HG03045 (cell line): Measurements from ENCODE around the gene SLC2A1.
"Not testable (repeated sequence)": the region's sequence is repeated elsewhere in the genome, so short reads cannot be mapped to it uniquely, and the experiment has no call there.

ENCODE experiments used
- ATAC-seq: cut with Tn5 transposase; IDR thresholded peaks from one replicate; pipeline ENCODE4 v1.9.1; 2021; ENCODE audit warnings: mild to moderate bottlenecking, moderate library complexity; ENCODE audit not compliant: unreplicated experiment

The SLC2A1 gene

DNA sequence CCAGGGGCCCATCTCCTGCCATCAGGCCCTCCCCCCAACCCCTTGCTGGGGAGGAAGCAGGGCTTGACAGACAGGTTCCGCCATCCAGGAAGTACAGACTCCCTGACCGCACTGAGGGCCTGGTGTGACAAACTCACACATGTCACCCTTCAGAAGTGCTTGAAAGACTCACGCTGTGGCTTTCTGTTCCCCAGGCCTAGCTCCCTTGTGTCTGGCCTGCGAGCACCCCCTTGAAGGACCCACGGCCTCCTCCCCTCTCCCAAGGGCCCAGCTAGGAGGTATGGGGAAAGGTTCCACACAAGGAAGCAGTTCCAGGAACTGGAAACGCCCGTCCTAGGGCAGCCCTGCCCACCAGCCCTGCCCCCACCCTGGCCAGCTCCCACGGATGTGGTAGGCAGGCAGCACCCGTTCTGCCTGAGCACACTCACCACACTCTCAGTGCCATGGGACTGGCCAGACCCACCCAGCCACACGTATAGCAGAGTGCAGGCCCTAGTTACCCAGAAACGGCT is 26.7 kb downstream of the SLC2A1 start:
- peak; percentile 55 for ATAC-seq

DNA sequence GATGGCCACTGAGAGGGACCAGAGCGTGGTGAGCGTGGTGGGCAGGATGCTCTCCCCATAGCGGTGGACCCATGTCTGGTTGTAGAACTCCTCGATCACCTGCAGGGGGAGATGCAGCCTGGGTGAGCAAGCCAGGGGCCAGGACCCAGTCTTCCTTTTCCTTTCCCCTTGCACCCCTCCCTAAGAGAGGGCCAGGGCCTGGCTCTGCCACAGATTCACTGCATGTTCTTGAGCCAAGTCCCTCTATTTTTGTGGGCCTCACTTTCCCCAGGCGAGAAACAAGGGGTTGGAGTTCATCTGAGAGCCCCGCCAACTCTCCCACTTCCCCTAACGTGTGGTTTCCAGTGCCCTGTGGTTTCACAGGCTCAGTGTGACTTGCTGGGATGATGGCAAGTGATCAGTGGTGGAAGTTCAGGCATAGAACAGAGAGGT is 27.5 kb downstream of the SLC2A1 start:
- ATAC-seq = no peak

DNA sequence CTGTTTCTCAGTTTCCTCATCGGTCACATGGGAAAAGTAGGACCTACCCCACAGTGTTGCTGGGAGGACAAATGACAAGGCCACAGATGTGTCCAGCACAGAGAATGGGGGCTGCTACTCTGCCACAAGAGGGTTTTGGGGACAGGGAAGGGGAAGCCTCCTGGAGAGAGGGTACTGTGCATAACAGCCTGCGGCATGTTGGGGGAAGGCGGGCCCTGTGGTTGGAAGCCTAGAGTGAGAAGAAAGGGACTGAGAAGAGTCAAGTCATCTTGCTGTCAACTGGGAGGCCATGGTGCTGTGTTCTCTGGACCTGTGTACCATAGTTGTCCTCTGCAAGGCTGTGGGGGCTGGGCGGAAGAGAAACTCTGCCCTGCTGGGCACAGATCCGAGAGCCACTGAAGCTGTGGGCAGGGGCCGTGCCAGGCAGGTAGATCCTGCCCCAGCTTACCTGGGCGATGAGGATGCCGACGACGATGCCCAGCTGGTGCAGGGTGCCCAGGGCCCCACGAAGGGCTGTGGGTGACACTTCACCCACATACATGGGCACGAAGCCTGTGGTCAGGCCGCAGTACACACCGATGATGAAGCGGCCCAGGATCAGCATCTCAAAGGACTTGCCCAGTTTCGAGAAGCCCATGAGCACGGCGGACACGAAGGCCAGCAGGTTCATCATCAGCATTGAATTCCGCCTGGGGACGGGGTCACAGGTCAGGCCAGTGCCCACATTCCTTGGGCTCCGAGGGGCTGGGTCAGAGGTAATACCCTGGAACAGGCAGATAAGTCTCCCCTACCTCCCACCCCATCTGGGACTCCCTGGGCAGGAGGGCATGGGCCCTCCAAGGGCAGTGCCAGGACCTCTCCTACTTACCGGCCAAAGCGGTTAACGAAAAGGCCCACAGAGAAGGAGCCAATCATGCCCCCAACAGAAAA is 28.2 kb downstream of the SLC2A1 start:
- ATAC-seq = no peak

DNA sequence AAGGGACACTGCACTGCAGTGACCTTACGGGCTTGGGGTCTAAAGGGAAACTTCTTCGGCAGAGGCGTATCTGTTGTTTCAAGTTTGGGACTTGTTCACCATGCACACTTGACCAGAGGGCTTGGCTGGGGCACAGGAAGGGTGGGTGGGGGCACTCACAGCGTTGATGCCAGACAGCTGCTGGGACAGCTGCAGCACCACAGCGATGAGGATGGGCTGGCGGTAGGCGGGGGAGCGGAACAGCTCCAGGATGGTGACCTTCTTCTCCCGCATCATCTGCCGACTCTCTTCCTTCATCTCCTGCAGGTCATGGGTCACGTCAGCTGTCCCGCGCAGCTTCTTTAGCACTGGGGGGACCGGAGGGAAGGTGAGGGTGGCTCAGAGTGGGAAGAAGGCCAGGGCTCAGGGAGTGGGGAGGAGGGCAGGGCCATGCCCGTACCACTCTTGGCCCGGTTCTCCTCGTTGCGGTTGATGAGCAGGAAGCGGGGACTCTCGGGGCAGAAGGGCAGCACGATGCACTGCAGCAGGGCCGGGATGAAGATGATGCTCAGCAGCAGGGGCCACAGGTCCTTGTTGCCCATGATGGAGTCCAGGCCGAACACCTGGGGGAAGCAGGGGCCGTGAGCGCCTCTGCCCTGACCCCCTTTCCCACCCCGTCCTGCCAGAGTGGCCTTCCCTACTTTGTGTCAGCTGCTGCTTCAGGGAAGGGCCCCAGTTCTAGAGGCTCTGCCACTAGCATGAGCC is 29.1 kb downstream of the SLC2A1 start:
- no peak for ATAC-seq

DNA sequence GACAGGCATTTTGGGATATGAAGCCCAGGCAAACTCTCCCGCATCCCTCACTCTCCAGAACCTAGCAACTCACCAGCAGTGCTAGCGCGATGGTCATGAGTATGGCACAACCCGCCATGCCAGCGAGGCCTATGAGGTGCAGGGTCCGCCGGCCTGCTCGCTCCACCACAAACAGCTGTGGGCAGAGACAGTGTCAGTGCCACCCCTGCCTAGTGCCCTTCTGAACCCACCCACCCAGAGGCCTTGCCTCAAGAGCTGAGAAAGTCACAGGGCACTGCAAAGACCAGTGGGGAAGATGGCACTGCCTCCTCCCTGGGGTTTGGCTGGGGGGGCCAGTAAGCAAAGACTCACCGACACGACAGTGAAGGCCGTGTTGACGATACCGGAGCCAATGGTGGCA is 29.8 kb downstream of the SLC2A1 start:
- no peak for ATAC-seq

DNA sequence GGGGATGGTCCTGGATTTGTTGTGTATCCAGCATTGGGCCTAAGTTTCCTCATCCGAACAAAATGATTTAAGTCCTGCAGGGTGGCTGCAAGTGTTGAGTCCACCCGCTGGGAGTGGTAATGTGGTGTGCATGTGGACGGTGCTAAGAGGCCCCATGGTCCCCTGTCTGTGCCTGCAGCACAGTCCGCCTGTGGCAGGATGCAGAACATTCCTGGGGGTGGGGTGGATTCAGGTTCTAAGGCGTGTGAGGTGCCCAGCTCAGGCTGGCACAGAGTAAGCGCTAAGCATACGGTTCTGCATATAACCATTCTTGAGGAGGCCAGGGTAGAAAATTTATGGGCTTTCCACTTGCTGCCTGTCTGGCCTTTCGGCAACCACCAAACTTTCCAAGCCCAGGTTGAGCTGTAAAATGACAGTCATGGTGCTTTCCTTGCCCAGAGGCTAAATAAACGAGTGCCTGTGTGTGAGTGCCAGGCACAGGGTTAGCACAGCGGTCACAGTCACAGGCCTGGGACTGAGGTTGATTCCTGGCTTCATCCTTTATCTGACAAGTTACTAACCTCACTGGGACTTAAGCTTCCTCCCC is 30.7 kb downstream of the SLC2A1 start:
- no peak for ATAC-seq

DNA sequence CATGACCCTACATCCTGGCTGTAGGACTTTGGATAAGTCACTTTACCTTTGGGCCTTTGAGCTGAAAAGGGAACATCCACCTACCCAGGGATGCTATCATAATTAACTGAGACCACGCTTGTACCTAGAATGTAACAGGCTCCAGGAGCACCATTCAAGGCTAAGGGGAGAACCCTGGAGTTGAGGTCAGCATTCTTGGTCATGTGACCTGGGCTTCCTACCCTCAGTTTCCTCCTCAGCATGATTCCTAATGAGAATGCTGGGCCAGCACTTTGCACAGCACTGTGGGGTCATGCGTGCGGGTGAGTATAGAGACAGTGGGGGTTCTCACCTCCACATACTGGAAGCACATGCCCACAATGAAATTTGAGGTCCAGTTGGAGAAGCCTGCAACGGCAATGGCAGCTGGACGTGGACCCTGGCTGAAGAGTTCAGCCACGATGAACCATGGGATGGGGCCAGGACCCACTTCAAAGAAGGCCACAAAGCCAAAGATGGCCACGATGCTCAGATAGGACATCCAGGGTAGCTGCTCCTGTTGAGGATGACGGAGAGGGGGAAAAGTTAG is 31.3 kb downstream of the SLC2A1 start:
- ATAC-seq = no peak

GRCh38 chr1:42926879-42927242 is 31.8 kb downstream of the SLC2A1 start:
- ATAC-seq = no peak

DNA sequence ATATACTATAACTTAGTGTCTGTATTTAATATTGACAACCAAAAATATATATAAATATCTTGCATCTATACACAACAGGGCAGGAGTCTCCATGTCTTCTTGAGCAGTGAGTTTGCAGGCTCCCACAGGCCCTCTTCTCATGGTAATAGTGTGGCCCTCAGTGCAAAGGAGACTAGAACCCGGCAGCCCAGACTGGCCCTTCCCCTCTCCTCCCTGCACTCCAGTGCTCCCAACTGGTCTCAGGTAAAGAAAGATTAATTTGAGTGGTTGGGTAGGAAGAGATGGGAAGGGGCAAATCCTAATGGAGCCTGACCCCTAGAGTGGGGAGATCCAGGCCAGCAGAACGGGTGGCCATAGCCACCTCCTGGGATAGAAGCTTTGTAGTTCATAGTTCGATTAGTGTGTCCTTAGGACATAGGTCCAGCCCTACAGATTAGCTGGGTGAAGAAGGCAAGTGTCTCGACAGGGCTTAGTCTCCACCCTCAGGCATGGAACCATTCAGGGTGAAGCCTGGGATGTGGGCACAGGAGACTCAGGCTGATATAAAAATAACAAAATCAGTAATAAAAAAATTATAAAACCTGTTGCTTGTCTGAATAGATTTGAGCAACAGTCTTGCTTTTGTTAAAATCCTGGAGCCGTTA is 32.3 kb downstream of the SLC2A1 start:
- no peak for ATAC-seq

- ATAC-seq = peak; percentile 8
Observed at GRCh38 chr1:42924851-42925760, 33.6 kb downstream of the SLC2A1 start.

DNA sequence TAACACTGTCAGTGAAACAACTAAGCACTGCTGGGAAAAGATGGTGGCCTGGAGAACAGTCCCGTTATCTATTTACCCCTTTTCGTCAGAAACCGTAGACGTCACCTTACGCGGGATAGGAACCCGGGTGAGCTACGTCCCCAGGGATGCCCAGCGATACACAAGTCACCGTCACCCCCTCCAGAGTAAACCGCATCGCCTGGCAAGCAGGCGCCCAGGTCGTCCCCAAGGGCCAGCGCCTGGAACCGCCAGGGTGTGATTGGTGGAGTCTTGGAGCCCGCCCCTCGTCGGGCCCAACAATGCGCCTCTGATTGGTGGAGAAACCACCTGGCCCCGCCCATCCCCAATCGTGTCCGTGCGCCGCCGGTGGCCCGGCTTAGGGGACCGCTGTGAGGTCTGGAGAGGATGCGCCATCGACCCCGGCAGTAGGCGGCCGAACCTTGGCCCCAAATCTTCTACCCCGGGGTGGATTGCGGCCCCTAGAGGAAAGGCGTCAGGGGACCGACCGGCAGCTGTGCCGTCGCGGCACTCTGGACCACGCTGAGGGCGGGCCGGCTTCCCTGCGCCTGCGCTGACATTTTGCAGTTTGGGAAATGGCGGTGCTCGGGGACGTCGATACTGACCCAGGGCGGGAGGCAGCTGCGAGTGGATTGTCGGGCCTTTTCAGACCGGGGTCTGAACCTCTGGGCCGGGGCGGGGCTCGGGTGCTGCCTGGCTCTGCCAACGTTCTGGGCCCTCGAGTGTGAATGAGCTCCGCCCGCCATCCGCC is 34.4 kb downstream of the SLC2A1 start:
- peak; percentile 88 for ATAC-seq

DNA sequence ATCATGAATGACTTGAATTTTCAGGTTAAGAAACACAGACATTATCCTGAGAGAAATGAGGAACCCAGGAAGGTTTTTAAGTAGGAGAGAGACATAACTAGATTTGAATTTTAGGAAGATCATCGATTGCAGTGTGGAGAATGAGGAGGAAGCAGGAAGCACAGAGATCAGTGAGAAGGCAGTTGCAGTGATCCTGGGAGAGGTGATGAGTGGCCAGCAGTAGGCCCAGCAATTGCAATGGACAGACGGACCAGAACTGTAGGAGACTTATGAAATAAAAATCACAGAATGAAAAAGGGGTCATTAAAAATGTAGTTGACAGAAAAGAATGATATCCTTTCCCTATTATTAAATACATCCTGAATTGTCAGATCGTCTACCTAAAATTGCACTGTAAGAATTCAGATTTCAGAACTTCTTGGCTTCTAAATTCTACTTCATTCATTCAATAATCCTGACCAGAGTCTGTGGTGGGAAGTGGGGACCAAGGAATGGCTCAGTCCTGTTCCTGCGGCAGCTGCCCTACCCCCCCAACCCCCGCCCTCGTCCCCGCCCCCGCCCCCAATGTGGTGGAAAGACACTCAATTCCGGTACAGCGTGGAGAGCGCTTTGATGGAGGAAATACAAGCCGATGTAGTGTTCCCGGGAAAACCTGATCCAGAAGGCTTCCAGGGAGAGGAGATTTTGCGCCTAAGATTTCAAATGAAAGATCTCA is 35.1 kb downstream of the SLC2A1 start:
- no peak for ATAC-seq

DNA sequence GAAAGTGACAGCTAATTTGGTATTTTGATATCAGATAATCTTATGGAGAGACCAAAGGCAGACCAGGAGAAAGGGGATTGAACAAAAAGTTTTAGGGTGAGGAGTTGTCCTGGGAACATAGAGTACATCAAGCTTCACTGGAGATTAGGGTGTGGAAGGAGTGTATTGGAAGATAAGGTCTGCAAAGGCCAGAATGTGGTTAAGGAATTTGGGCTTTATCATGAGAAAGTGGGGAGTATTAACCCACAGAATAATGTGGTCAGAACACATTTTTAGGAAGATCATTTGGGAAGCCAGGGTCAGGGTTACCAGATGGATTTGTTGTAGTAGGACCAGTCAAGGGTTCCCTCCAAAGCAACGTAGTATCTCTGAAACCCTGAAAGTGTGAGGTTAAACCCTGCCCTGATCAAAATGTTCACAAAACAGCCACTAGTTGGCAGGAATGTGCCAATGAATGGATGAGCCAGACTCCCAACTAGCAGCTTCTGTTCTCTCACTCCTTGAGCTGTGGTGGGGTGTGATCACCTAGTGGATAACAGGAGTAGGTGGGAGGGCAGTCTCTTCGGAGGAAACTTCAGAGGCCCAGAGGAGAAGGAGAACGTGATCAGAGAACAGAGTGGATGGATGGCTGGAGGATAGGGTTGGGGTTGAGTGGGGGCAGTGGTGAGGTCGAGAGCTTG is 35.8 kb downstream of the SLC2A1 start:
- peak; percentile 36 for ATAC-seq

DNA sequence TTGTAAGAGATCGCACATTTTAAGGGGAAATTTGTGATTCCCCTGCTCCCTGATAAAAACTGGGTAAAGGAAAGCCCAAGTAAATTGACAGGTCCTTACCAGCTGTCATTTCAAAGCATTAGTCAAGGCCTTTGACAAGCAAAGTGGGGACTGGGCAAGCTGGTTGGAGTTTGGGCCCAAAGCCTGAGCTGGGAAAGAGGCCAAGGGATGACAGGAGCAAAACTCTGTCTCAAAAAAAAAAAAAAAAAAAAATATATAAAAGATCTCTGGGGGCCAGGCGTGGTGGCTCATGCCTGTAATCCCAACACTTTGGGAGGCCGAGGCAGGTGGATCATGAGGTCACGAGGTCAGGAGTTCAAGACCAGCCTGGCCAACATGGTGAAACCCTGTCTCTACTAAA is 36.9 kb downstream of the SLC2A1 start:
- ATAC-seq = no peak

DNA sequence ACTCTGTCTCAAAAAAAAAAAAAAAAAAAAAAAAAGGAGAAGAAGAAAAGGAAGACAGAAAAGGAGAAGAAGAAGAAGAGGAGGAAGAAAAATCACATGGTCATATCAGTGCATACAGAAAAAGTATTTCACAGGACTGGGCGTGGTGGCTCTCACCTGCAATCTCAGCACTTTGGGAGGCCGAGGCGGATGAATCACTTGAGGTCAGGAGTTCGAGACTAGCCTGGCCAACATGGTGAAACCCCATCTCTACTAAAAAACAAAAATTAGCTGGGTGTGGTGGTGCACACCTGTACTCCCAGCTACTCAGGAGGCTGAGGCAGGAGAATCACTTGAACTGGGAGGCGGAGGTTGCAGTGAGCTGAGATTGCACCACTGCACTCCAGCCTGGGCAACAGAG is 39.0 kb downstream of the SLC2A1 start:
- ATAC-seq = not testable (repeated sequence)

GRCh38 chr1:42917241-42917495 is 41.5 kb downstream of the SLC2A1 start:
- no peak for ATAC-seq

DNA sequence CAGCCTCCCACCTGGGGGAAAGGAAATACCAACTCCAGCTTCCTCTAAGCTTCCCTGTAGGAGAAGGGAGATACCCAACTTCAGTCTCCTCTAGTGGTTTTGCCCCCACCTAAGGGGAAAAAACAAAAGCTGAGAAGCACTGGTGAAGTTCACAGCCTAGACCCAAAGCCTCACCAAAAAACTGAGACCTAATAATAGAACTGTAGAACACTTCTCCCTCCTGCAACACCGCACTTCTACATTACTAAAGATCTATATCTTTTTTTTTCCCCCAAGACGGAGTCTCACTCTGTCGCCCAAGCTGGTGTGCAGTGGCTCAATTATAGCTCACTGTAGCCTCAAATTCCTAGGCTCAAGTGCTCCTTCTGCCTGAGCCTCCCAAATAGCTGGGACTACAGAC is 43.2 kb downstream of the SLC2A1 start:
- ATAC-seq = no peak

DNA sequence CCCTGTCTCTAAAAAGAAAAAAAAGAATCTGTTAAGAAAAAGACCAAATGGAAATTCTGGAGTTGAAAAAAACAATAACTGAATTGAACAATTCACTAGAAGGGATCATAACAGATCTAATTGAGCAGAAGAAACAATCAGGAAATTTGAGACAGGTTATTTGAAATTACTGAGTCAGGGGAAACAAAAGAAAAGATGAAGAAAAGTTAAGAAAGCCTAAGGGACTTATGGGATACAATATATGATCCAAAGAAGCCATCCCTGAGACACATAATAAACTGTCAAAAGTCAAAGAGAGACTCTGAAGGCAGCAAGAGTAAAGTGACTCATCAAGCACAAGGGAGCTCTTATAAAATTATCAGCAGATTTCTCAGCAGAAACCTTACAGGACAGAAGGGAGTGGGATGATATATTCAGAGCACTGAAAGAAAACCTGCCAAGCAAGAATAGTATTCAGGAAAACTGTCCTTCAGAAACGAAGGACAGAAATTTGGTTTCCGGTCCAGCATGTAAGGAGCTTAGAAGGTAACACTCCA is 44.5 kb downstream of the SLC2A1 start:
- no peak for ATAC-seq
